HepG2 (cell line): ENCODE data around the gene NEK6. TPM values are rescaled to one million over a fixed set of nuclear protein-coding genes. Genes with fewer than 3 reads are reported as not detected.

Experiments
- ATRX ChIP-seq: sonication (generic); formaldehyde crosslinking; IDR thresholded peaks from 2 replicates; pipeline ENCODE4 v1.4.0; 2020; ENCODE audit warnings: missing genetic modification reagents, borderline replicate concordance
- BRCA1 ChIP-seq: sonication (generic); formaldehyde crosslinking; IDR thresholded peaks from 2 replicates; pipeline ENCODE4 v1.4.0; 2020; ENCODE audit warnings: missing genetic modification reagents
- KDM1A ChIP-seq: IDR thresholded peaks from 2 replicates; pipeline ENCODE4 v1.6.1; 2016; ENCODE audit warnings: missing compliant biosample characterization
- KLF6 ChIP-seq: IDR thresholded peaks from 2 replicates; pipeline ENCODE4 v1.8.0; 2016; ENCODE audit warnings: missing biosample characterization, missing genetic modification reagents
- XRCC5 ChIP-seq: fragments of 200-400 bp; formaldehyde crosslinking; optimal IDR thresholded peaks from 2 replicates; pipeline ENCODE3; 2017; ENCODE audit warnings: mild to moderate bottlenecking, low read length
- ZBTB49 ChIP-seq: sonication (generic); formaldehyde crosslinking; IDR thresholded peaks from 2 replicates; pipeline ENCODE4 v1.4.0; 2020; ENCODE audit warnings: missing genetic modification reagents, borderline replicate concordance
- ZFP37 ChIP-seq: sonication (generic); formaldehyde crosslinking; IDR thresholded peaks from 2 replicates; pipeline ENCODE4 v1.4.0; 2020; ENCODE audit warnings: missing genetic modification reagents, borderline replicate concordance
- ZMAT3 ChIP-seq: sonication (generic); formaldehyde crosslinking; conservative IDR thresholded peaks from 2 replicates; pipeline ENCODE4 v1.7.0; 2021; ENCODE audit warnings: missing genetic modification reagents
- ZNF136 ChIP-seq: sonication (generic); formaldehyde crosslinking; IDR thresholded peaks from 2 replicates; pipeline ENCODE4 v1.8.1; 2022; ENCODE audit warnings: low read depth, mild to moderate bottlenecking, moderate library complexity, missing genetic modification reagents
- ZNF335 ChIP-seq: sonication (generic); formaldehyde crosslinking; IDR thresholded peaks from 2 replicates; pipeline ENCODE4 v1.4.0; 2020; ENCODE audit warnings: missing genetic modification reagents
- ZNF407 ChIP-seq: sonication (generic); formaldehyde crosslinking; IDR thresholded peaks from one replicate; pipeline ENCODE4 v1.5.1; 2020; ENCODE audit warnings: mild to moderate bottlenecking, missing genetic modification reagents; ENCODE audit errors: not compliant biosample characterization
- ZNF430 ChIP-seq: sonication (generic); formaldehyde crosslinking; IDR thresholded peaks from 2 replicates; pipeline ENCODE4 v1.9.0; 2021; ENCODE audit warnings: mild to moderate bottlenecking, missing genetic modification reagents
- ZNF496 ChIP-seq: sonication (generic); formaldehyde crosslinking; IDR thresholded peaks from 2 replicates; pipeline ENCODE4 v1.8.1; 2023; ENCODE audit warnings: mild to moderate bottlenecking, moderate library complexity, missing genetic modification reagents; ENCODE audit not compliant: insufficient replicate concordance
- ZSCAN5A ChIP-seq: sonication (generic); formaldehyde crosslinking; IDR thresholded peaks from 2 replicates; pipeline ENCODE4 v1.8.0; 2022; ENCODE audit warnings: mild to moderate bottlenecking, missing genetic modification reagents, borderline replicate concordance
- ZZZ3 ChIP-seq: sonication (generic); formaldehyde crosslinking; IDR thresholded peaks from 2 replicates; pipeline ENCODE4 v1.4.0; 2020; ENCODE audit warnings: missing genetic modification reagents, mild to moderate bottlenecking, borderline replicate concordance
- polyA plus RNA-seq, 8 experiments: library from polyadenylated mRNA; depleted of rRNA in 3 of 8; stranded (reverse) in 7 of 8; unstranded in 1 of 8; fragments of >200 nt; fragmentation: Illumina TruSeq in 4 of 8; extraction: Trizol in 4 of 8; gene quantifications; 2 replicates each; pipeline versions ENCODE4 v1.2.1 to v1.2.3, GENCODE V29; 2011 to 2016; ENCODE audit warnings: low read depth in 4 of 8, missing spikeins in 1 of 8, mixed read lengths in 1 of 8; ENCODE audit not compliant: insufficient read depth in 1 of 8
- total RNA-seq, 5 experiments: library from RNA; depleted of rRNA; stranded (reverse); fragments of >200 nt; fragmentation: Illumina TruSeq; extraction: Trizol; gene quantifications; 2 replicates each; pipeline ENCODE4 v1.2.3, GENCODE V29; 2016; ENCODE audit warnings: low read depth in 1 of 5
- TF ChIP-seq, protein P1 (sequence below): sonication (generic); formaldehyde crosslinking; IDR thresholded peaks from 2 replicates; pipeline ENCODE4 v1.5.1; 2020; ENCODE audit warnings: mild to moderate bottlenecking, missing genetic modification reagents, moderate library complexity

NEK6 gene
- total and polyA plus RNA-seq, 2 of the 13 experiments (the other 11 are each of a cell fraction or from before 2014, with no cell fraction given): 30.4 to 119 TPM

- no peak for TF ChIP-seq ZBTB49
- TF ChIP-seq, protein P1, sequence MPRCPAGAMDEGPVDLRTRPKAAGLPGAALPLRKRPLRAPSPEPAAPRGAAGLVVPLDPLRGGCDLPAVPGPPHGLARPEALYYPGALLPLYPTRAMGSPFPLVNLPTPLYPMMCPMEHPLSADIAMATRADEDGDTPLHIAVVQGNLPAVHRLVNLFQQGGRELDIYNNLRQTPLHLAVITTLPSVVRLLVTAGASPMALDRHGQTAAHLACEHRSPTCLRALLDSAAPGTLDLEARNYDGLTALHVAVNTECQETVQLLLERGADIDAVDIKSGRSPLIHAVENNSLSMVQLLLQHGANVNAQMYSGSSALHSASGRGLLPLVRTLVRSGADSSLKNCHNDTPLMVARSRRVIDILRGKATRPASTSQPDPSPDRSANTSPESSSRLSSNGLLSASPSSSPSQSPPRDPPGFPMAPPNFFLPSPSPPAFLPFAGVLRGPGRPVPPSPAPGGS (CRISPR knock-in tag): no peak
- no peak for TF ChIP-seq XRCC5
- no peak for TF ChIP-seq KLF6
- TF ChIP-seq KDM1A: no peak
- no peak for TF ChIP-seq ZZZ3
- TF ChIP-seq ATRX: no peak
- no peak for TF ChIP-seq ZFP37
- TF ChIP-seq ZMAT3 (CRISPR knock-in tag): no peak
- TF ChIP-seq BRCA1 (CRISPR knock-in tag): no peak
- TF ChIP-seq ZNF407 (CRISPR knock-in tag): no peak
- TF ChIP-seq ZNF430 (CRISPR knock-in tag): no peak
- no peak for TF ChIP-seq ZNF335
- TF ChIP-seq ZSCAN5A (CRISPR knock-in tag): no peak
- no peak for TF ChIP-seq ZNF496 (CRISPR knock-in tag)
- no peak for TF ChIP-seq ZNF136 (CRISPR knock-in tag)
Observed at GRCh38 chr9:124263800-124264426, 6.2 kb downstream of the NEK6 start (continued).
